ENCODE measurements around the gene CRACR2A.

GRCh38 chr12:3669594-3669993 lies 83.3 kb downstream of the CRACR2A start:
- no peak for TF ChIP-seq CTCF (IDR thresholded peaks at IDR 0.05)
- no peak for TF ChIP-seq POLR2AphosphoS5 (IDR thresholded peaks at IDR 0.05; ENCODE audit: low read depth, low read length)
- TF ChIP-seq REST (IDR thresholded peaks at IDR 0.05; ENCODE audit: insufficient read depth in 1 of 2, low read depth in 2 of 2, low read length in 1 of 2), result no peak
- no peak for TF ChIP-seq TCF7L2 (IDR thresholded peaks at IDR 0.05; ENCODE audit: low read depth, low read length)
- no peak for TF ChIP-seq SIN3A (IDR thresholded peaks at IDR 0.05; ENCODE audit: borderline replicate concordance, insufficient read depth, low read depth, low read length)

Measured in Panc1 (cell line).